ENCODE measurements around the gene TAF4B.

TAF4B gene

DNA sequence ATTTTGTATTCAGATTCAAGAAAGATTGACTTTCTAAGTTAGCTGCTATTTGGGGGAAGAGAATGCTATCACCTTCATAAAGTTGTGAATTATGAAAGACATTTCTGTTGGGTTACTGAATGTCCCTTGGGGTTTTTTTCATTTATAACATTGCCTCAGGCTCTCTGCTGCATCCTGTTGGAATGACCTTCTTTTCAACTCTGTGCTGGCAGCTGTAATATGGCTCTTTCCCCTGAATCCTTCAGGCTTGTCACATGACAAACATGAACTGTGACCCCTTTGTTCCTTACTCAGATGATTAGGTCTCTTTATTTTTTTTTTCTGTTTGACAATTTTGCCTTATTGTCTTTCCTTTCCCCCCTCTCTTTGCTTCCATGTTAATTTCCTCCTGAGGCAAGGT lies 159.8 kb downstream of the TAF4B start:
- no peak for FAIRE-seq

DNA sequence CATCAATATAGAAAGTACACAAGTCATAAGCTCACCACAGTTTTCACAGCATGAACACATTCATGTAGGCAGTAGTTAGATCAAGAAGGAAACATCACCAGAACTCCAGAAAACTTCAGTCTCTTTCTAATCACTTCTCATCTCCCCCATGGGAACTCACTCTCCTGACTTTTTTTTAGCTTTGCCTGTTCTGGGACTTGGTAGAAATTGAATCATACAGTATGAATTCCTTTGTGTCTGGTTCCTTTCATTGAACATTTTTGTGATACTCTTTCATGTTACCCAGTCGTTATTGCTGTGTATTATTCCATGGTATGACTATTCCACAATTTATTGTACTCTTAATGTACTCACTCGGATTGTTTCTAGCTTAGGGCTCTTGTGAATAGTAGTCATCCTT lies 160.2 kb downstream of the TAF4B start:
- FAIRE-seq = no peak

DNA sequence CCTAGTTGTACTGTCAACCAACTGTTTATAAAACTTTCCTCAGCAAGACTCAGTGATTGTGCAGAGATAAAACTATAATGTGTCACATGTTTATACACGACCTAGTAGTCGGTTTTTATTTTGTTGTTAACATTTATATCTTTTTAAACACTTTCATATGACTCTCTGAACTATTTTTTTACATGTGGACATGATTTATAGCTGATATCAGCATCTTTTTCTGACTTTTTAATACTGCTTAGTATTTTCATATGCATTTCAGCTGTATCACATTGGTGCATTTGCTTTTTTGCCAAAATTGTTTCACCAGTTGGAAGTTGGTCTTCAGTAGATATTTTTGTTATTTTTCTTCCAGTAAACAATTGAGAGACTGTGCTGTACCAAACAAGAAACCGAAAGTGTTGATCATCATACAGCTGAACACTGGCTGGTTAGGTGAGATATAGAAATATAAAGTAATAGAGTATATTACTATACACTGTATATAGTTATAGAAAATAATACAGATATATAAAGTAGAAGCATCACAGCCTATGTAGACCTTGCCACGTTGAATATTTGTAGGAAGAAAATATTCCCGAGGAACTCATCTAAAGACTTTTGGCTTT lies 167.9 kb downstream of the TAF4B start:
- FAIRE-seq = no peak

DNA sequence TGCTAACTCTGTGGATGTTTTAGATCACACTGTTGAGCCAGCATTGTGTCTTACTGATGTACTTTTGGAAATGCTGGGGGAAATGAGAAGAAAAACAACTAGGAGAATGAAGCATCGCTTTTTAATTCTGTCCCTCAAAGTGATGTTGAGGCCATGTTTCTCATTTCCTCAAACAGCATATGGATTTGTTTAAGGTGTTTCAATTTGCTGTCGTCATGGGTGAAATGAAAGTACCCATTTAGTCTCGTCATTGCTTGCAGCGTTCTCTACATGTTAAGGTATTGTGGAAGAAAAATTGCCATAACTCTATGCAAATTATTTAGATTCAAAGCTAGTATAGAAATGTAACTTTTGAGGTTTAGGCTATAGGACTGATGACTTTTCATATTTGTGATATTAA lies 170.8 kb downstream of the TAF4B start:
- FAIRE-seq = no peak

DNA sequence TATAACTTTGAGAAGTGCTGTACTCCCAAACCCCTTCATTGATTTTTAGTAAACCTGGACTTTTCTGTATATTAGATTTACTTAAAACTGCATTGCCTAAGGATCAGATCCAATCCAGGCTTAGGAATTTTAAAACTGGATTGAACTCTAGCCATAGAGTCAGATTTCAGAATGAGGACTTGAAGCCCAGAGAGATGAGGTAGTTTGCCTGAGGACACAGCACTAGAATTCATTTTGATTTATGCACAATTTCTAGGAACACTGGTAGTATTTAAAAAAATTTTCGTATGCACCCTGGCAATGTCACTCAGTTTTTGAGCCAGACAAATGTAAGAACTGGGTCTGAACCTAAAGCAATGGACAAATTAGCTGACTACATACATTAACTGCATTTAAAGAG lies 177.2 kb downstream of the TAF4B start:
- no peak for FAIRE-seq

DNA sequence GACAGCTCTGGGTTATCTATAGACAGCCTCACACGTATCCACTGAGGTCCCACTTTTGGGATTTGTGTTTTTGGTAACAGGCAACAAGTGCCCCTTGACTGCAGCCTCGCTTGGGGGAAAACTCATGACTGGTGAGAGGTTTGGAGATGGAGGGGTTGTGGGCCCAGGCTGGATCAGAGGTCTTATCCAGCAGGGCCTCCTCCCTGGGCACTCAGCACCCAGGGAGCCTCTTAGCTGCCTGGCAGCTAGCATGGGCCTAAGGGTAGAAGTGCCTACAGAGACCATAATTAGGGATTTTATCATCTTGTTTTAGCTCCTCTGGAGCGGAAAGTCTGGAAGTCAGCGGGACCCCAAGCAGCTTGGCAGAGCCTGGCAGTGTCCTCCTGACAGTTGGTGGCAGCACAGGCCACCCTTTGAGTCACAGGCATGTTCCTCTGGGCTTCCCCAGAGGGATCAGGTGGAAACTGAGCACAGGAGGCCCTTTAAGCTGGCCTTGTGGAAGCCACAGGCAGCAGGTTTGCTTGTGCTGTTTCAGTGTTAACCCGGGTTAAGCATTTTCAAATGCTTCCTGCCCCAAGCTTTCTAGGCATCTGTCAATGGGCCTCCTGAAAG lies 179.1 kb downstream of the TAF4B start:
- no peak for FAIRE-seq

DNA sequence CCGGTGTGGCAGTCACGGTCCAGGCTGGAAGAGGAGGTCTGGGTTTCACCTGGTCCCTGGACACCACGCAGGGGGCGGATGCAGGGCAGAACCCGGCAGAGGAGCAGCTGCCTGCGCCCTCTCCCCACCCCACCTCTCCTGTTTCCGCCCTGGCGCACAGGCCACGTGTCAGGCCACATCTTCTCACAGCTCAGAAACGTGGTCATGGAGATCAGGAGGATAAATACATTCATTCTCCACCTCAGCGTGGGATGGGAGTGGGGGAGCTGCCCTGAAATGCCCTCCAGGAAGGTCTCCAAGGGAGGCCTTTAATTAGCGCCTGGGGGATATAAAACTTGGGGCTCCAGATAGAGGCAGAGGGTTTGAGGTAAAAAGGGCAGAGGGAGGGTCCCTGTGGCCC lies 180.1 kb downstream of the TAF4B start:
- no peak for FAIRE-seq

DNA sequence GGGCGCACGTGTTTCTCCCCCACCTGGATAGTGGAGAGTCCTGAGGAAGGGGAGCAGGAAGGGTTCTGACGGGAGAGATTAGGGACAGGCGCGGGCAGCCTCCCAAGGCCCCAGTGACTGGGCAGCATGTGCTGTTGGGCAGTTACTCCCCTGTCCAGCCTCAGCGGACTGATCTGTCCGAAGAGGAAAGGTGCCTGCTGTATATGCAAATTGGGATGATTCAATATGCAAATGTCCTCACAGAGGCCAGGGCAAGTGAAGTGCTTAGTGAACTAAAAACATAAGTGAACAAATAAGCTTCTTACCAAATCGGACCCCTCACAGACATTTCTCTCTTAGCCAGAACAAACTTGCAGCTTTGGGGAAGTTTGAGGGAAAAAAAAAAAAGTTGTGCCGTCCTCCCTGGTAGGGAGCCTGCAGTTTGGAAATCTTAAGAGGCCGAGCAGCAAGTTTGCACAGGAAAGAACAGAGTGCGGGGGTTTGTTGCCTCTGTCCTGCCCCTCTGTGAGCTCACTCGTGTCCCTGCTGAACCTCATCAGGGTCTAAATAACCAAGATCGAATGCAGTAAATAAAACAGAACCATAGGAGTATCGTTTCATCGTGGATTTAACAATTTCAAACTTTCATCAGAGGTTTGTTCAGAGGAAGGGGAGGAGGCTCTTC lies 180.7 kb downstream of the TAF4B start:
- FAIRE-seq = no peak

DNA sequence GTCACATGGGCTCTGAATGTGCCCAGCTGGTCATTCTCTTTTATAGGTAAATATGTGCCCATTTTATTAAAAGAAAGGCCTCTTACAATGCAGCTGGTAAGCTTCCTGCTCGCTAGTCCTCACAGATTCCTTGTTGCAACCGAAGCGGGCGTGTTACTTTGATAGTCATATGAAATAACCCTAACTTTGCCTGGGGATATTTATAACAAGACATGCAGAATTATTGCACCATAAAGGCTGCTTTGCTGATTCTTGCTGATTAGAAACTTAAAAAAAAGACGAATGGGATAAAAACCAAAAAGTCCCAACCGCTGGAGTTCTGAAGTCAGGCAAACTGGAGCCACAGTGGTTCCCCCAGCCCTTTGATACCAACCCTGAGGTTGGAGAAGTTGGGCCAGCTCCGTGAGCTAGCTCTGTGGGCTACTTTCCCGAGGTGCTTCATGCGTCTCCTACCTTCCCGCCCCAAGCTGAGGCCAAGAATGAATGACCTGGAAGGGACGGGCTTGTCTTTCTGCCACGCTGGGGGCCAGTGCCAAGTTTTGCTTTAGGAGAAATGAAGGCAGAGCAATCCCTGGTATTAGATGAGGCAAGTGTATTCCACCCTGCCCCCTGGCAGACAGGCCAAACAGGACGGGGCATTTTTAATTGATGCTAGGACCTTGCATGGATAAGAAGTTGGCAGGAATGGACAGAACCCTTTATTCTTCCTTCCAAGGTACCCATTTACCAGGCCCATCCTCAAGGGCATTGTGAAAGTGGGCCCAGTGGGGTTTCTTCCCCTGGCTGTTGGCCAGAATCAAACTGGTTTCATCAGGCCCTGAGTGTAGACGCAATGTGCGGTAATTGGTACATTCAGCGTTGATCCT lies 181.7 kb downstream of the TAF4B start:
- no peak for FAIRE-seq

DNA sequence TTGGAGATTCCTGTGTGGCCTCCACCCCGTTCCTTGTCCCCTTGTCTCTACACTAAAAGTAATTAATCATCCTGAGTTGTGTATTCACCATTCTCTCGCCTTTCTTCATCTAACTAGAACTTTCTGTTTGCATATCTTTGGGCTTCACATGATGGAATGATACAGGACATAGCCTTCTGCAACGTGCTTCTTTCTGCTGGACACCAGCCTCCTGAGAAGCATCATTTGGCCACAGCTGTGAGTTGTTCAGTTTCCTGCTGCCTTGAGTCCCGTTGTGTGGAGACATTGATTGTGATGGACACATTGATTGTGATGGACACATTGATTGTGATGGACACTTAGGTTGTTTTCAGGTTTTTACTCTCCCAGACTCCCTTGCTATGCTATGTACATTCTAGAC lies 182.8 kb downstream of the TAF4B start:
- FAIRE-seq = no peak

DNA sequence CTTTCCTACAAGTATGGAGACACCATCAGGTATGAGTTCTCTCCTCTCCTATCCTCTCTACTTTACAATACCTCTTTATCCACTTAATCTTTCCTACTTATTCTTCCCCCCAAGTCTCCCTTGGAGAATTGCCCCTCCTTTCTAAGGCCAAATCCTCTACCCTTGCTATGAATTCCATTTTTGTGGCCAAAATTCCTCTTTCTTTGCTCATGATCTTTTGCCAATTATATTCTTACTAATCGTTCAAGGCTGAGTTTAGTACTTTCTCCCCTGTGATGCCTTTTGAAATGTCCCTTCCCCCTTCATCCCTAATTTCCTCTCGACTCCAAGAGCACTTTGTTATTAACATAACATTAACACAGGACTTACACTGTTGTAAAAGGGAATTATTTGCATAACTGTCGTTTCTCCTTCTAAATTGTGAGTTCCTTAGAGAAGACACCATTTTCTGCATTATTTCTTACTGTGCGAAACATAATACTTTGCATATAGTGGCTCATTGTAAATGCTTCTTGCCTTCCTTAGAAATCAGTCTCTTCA lies 188.7 kb downstream of the TAF4B start:
- FAIRE-seq = no peak

DNA sequence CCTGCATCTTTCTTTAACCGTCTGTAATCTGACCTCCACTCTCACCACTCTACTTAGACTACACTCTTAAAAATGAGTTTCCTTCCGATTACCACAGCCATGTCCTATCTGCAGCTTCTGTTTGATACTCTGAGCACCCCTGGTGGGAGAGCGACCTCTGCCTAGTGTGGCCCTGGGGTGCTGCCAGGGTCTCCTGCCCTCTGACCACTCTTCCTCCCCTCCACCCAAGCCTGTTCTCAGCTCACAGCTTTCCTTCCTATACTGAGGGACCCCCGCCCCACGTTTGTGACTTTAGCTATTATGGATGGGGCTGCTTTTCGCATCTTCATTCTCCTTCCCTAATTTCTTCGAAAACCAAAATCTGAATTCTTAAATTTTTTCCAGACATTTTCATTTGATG lies 189.4 kb downstream of the TAF4B start:
- FAIRE-seq = no peak

DNA sequence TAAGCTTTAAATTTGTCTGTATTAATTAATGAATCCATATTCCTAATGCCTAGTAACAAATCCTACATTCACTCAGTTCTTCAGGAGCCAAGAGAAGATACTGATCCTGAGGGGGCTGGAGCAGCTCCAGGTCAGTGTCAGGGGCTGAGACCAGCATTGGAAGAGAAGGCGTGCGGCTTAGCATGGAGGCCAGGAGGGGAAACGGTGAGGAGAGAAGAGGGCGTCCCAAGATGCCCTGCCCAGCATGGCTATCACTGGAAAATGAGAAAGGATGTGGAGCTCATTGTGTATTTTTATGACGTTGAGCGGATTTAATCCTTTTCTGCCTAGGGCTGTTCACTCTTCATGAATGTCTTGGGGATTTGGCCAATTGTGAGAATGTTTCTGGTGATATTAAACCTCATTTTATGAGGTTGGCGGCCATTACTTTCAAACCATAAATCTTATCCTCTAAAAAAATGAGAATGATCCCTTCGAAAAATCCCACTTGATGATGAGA lies 190.5 kb downstream of the TAF4B start:
- no peak for FAIRE-seq

DNA sequence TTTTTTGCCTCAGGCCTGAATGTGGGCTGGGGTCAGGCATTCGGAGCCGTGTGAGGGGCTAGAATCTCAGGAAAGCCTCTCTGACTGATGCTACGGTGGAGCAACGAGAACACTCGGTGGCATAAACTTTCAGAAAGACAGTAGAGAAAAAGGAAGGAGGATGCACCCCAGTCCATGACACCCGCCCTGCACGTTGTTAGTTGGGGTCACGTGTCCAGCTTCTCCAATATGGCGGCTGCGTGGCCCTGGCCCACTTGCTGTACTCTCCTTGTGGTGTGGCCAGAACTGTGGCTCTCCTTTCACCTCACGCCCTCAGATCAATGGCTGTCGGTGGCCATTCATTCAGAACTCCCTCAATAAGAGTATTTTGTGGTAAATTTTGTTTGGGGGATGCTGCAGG lies 190.9 kb downstream of the TAF4B start:
- FAIRE-seq = no peak

DNA sequence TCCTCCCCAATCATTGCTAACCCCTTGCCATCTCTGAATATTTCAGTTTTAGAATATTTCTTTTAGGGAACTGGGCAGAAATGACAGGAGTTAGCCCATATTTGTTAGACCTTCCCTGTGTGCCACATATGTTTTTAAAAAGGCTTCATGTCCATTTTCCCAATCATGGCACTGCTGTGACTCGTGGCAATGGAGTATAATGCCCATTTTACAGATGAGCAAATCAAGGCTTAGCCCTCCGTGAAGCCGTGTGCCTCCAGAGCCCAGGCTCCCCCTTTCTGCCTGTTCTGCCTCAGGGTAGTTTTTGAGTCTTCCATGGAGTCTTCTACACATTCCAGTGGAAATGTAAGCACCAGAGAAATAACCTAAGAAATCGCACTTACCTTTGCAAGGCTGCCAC lies 192.0 kb downstream of the TAF4B start:
- FAIRE-seq = no peak

DNA sequence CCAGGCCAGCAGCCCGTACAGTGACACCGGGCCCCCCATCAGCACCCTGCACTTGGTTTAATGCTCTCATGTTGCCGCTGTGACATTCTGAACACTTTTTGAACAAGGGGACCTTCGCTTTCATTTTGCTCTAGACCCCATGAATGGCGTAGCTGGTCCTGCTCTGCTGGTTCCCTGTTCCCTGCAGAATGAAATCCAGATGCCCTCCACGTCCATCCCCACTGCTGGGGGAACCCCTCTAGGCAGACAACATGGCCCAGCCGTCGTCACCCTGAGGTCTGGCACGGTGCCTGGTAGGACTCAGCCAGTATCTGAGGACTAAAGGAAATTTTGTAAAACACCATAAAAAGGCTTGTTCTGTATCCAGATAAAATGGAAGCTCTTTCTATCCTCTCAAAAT lies 193.5 kb downstream of the TAF4B start:
- no peak for FAIRE-seq

DNA sequence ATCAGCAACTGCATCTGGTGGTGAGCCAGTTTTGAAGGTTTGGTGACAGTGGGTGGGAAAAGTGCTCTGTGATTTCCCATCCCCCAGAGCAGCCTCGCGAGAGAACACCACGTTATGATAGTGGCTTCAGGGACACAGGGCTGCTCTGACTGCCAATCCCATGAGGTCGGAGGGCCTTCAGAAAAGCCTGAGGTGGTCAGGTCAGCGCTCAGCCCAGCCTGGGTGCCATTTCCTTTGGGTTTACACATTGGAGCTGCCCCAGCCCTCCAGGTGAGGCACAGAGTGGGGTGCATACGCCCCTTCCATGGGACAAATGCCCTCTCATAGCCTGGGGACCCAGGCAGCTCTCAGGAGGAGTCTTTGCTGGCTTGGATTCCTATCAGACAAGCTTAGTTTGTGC lies 195.3 kb downstream of the TAF4B start:
- no peak for FAIRE-seq

DNA sequence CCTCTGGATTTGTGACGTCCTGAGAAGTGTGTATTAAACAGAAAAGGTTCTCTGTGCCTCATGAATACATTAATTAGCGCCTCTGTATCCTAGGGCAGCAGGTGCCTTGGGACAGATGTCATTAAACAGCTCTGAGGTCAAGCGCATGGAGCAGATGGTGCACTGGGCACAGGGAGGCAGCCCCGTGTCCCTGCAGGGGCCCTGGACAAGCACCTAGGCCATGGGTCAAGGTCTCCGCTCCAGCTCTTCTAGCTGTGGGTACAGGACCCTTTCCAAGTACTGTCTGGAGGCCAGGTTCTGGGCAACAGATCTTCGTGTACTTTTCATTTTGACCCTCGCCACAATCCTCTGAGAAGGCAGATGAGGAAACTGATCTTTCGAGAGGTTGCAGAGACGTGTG lies 195.7 kb downstream of the TAF4B start:
- no peak for FAIRE-seq

DNA sequence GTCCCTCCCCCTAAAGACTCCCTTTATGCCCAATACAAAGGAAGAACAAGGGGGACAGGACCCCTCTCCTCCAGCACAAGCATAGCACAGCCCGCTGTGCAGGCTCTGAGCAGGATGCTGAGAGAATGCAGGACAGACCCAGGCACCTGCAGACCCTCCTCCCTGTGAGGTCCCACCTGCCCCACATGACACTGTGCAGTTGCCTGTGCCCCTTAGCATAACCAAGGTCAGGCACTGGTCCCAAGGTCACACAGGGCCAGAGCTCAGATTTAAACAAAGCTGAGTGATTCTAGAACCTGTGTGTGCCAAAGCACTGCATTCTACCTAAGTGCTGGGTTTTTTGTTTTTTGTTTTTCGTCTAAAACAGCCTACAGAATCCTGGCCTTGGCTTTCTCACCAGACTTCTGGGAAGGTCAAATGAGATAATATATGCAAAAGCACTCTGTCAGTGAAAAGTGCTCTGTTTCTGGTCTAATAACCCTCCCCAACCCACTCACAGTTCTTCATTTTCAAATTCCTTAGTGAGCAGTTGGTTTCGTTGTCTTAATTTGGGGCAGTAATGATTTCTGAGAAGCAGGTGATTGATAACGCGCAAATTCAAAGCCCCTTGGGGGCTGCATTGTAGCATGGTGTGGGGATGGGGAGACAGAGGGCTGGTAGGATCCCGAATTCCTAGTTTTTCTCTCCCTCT lies 196.4 kb downstream of the TAF4B start:
- no peak for FAIRE-seq

DNA sequence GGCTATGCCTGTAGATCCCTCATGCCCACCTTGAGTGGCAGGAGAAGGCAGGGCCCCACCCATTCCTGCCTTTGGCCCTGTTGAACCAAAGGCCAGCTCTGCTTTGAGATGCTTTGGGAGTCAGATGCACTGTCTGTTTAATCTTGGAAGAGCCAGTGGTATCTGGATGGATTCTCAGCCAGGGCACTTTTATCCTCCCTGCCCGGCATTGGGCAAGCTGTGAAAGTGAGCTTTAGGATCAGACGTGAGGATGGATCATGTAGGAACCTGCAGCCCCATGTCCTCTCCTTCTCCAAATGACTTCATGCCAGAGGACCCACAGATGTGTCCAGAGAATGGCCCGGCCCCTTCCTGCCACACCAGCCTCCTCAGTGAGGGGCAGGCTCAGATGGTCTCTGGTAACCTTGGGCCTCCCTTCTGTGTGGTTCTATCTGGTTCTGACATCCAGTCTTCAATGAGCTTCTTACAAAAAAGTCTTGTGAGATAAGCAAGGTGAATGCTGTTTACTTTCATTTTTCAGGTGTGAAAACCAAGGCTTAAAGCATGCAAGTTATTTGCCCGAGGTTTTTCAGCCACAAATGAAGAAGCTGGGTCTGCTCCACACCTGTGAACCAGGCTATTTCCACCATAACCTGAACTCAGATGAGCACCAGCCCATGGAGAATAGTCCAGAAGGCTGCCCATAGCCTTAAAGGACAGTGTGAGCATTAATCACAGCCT lies 198.3 kb downstream of the TAF4B start:
- FAIRE-seq = no peak

DNA sequence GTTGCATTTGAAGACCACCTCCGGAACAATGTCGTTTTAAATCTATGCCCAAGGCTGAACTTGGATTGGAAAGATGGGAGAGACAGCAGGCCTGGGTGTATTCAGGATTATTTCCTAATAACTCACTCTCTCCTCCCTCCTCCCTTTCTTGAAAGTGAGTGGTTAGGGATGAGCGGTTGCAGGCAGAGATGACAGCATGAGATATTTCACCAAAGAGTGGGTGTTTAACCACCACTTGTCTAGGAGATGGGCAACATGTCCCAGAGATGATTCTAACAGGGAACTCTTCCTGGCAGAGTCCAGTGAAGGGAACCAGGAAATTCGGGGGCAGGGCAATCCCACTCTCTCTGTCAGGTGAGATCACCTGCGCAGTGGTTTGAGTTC lies 198.9 kb downstream of the TAF4B start:
- no peak for FAIRE-seq

All from G401.6 (cell line).